ENCODE data around the gene ZNF516.

The ZNF516 gene

GRCh38 chr18:76416911-76417310, 78.1 kb downstream of the ZNF516 start:
- TF ChIP-seq CTCF (IDR thresholded peaks at IDR 0.05; ENCODE audit: low read depth, low read length) = no peak
- peak overlapping the region; percentile 16 for H3K4me3 ChIP-seq (ENCODE audit: low read depth, low read length)
- in situ Hi-C loops (cut with HindIII; ENCODE audit: low sequenced_read_pairs) = no loop called here
- peak; percentile 72 for DNase-seq (ENCODE audit: low read depth, low spot score)

- no peak for TF ChIP-seq CTCF (IDR thresholded peaks at IDR 0.05; ENCODE audit: low read depth, low read length)
- no peak for DNase-seq (ENCODE audit: low read depth, low spot score)
- no peak overlapping the region for H3K4me3 ChIP-seq (ENCODE audit: low read depth, low read length)
- in situ Hi-C loops (cut with HindIII; ENCODE audit: low sequenced_read_pairs) = no loop called here
Observed at GRCh38 chr18:76414936-76415621, 80.0 kb downstream of the ZNF516 start.

DNA sequence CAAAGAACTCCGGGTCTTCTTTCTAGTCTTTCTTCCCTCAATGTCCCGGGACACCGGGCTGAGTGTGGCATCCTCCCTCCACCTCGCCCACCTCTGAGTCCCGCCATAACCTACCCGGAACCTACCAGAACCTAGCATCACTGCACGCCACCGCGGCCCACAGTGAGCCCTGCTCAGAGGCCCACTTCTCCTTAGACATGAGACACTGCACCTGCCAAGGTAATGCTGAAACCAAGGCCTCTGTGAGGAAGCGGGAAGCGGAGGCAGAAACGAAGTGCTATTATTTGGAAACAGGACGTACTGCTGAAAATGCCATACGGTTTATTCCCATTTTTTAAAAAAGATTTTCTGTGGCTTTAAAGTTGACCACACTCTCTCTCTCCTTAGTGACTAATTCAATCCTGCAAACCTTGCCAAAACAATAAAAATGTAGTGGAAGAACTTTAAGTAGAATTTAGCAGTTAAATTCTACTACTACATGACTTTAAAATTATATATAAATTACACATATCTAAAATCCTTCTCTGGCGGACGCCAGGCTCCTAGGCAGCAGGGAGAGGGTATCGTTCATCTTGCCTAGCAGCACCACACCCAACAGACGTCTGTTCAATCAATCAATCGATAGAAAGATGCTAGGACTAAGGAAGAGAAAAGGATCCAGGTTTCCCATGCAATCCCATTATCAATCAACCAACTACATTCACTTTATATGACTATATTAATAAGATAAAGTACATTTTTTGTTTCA, 82.0 kb downstream of the ZNF516 start:
- no peak overlapping the region for H3K4me3 ChIP-seq (ENCODE audit: low read depth, low read length)
- DNase-seq (ENCODE audit: low read depth, low spot score) = peak; percentile 67
- in situ Hi-C loops (cut with HindIII; ENCODE audit: low sequenced_read_pairs) = no loop called here
- TF ChIP-seq CTCF (IDR thresholded peaks at IDR 0.05; ENCODE audit: low read depth, low read length) = no peak

DNA sequence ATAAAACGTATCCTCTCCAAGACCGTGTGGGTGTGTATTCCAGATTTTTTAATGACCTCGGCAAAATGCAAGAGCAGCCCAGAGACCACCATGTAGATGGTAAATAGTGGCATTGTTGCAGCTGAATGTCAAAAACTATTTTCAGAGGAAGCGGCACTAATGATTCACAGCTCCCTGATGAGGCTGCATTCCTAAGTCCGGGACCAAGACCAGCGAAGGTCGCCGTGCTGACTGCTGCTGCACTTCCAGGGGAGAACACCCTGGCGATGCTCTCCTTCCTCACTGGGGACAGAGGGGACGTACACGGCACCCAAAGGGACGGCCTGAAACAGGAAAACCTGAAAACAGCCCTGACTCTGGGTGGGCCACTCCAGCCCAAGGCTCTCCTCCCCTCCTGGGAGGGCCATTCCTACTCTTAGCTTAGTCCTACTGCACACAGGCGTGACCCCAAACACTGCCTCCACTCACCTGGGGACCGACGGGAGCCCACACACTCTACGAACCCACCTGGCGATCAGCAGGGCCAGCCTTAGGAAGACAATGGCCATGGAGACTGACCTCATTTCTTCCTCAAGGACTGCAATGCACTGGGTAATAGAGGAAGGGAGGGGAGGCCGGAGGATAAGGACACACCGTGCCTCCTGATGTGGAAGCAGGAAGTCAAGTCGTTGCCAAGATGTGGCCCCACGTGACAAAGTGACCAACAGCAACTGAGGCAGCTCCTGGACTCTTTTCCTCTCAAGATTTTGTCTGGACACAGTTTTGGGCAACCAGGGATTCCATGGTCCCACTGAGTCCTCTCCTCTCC, 82.8 kb downstream of the ZNF516 start:
- in situ Hi-C loops (cut with HindIII; ENCODE audit: low sequenced_read_pairs) = no loop called here
- no peak for DNase-seq (ENCODE audit: low read depth, low spot score)
- H3K4me3 ChIP-seq (ENCODE audit: low read depth, low read length) = no peak overlapping the region
- TF ChIP-seq CTCF (IDR thresholded peaks at IDR 0.05; ENCODE audit: low read depth, low read length) = no peak

GRCh38 chr18:76410660-76411417, 84.2 kb downstream of the ZNF516 start:
- in situ Hi-C loops (cut with HindIII; ENCODE audit: low sequenced_read_pairs) = no loop called here
- no peak for DNase-seq (ENCODE audit: low read depth, low spot score)
- TF ChIP-seq CTCF (IDR thresholded peaks at IDR 0.05; ENCODE audit: low read depth, low read length) = no peak
- H3K4me3 ChIP-seq (ENCODE audit: low read depth, low read length) = no peak overlapping the region

DNA sequence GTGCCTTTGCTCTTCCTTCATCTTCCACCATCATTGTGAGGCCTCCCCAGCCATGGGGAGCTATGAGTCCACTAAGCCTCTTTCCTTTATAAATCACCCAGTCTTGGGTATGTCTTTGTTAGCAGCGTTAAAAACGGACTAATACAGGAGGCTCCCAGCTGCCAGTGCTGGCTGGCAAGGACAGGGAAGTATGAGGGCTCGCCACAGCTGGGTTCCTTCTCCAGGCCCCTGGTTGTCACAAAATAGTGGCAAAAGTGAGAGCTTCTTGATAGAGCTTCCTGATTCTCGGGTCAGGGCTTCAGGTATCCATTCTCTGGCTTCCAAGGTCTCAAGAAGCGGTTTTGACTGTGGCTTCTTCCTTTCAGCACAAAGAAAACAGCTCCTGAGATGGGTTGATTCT, 85.0 kb downstream of the ZNF516 start:
- TF ChIP-seq CTCF (IDR thresholded peaks at IDR 0.05; ENCODE audit: low read depth, low read length) = no peak
- in situ Hi-C loops (cut with HindIII; ENCODE audit: low sequenced_read_pairs) = no loop called here
- no peak overlapping the region for H3K4me3 ChIP-seq (ENCODE audit: low read depth, low read length)
- no peak for DNase-seq (ENCODE audit: low read depth, low spot score)
